Stomach smooth muscle (tissue), 2 donors: ENCODE results near the gene ICAM5.
A peak's percentile ranks its signal among the peaks of the same experiment; 100 is the strongest.

ENCODE experiments used
- H3K27ac ChIP-seq: one replicate; pipeline ENCODE4 v1.7.0; 2013; ENCODE audit warnings: mild to moderate bottlenecking, low read length, inconsistent platforms
- H3K27me3 ChIP-seq, 2 donors: one replicate each; pipeline ENCODE4 v1.7.0; 2013; ENCODE audit warnings: low read length in 2 of 2; ENCODE audit not compliant: insufficient read depth in 2 of 2, control insufficient read depth in 1 of 2
- H3K36me3 ChIP-seq, 2 donors: one replicate each; pipeline ENCODE4 v1.7.0; 2013; ENCODE audit warnings: low read length in 2 of 2; ENCODE audit not compliant: control insufficient read depth in 2 of 2, insufficient read depth in 2 of 2
- H3K4me1 ChIP-seq: one replicate; pipeline ENCODE4 v1.7.0; 2013; ENCODE audit warnings: low read length; ENCODE audit not compliant: control insufficient read depth, insufficient read depth
- H3K4me3 ChIP-seq, 2 donors: one replicate each; pipeline ENCODE4 v1.7.0; 2013; ENCODE audit warnings: low read length in 2 of 2
- H3K9ac ChIP-seq, 2 donors: one replicate each; pipeline ENCODE4 v1.7.0; 2013; ENCODE audit warnings: low read length in 2 of 2, mild to moderate bottlenecking in 1 of 2
- H3K9me3 ChIP-seq, 2 donors: one replicate each; pipeline ENCODE4 v1.7.0; 2013; ENCODE audit warnings: low read length in 2 of 2; ENCODE audit not compliant: control insufficient read depth in 2 of 2
- donor health status: healthy.
- donor health status: Pancreatic carcinoma.

Gene ICAM5

DNA sequence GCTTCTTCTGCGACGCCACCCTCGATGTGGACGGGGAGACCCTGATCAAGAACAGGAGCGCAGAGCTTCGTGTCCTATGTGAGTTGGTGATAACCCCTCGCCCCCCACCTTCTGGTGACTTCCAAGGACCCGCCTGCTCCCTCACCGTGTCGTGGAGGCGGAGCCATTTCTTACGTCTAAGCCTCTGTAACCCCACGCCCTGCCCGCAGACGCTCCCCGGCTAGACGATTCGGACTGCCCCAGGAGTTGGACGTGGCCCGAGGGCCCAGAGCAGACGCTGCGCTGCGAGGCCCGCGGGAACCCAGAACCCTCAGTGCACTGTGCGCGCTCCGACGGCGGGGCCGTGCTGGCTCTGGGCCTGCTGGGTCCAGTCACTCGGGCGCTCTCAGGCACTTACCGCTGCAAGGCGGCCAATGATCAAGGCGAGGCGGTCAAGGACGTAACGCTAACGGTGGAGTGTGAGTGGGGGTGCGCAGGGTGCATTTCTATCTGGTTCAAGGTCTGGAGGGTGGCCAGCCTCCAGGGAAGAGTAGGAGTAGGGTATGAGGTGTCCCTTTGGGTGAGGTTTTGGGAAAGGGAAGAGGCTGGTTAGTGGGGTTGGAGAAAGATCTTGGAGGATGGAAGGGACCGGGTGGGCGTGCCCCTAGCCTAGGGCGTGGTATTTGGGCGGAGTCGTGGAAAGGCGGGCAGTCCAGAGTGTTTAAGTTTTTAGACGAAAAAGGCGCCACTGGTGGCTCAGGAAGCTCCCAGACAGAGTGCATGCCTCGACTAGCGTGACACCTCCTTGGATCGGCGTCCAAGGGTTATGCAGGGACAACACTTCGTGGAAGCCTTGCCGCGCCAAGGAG lies 3.3 kb downstream of the ICAM5 start:
- Histone ChIP-seq H3K27me3 (peaks cover 71 to 87% of the 10 kb centered on the region in 2 donors), H3K4me3 (peak overlapping the region in 1 of 2 donors; percentile 67), H3K36me3 (no peaks in the 10 kb centered on the region), H3K9ac (no peak overlapping the region), H3K4me1 (peaks cover 49% of the 10 kb centered on the region), H3K9me3 (no peaks in the 10 kb centered on the region), H3K27ac (no peak overlapping the region)

DNA sequence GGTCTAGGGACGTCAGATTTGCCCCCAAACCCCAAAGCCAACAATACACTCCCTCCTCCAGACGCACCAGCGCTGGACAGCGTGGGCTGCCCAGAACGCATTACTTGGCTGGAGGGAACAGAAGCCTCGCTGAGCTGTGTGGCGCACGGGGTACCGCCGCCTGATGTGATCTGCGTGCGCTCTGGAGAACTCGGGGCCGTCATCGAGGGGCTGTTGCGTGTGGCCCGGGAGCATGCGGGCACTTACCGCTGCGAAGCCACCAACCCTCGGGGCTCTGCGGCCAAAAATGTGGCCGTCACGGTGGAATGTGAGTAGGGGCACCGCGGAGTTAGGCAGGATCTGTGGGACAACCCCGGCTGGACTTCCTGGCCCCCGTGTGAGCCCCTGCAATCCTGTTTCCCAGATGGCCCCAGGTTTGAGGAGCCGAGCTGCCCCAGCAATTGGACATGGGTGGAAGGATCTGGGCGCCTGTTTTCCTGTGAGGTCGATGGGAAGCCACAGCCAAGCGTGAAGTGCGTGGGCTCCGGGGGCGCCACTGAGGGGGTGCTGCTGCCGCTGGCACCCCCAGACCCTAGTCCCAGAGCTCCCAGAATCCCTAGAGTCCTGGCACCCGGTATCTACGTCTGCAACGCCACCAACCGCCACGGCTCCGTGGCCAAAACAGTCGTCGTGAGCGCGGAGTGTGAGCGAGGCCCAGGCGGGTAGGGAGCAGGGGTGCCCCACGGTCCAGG lies 4.0 kb downstream of the ICAM5 start:
- H3K4me3 ChIP-seq, result no peak overlapping the region
- no peaks in the 10 kb centered on the region for H3K36me3 ChIP-seq
- H3K27ac ChIP-seq, result no peak overlapping the region
- H3K9me3 ChIP-seq, result no peaks in the 10 kb centered on the region
- no peak overlapping the region for H3K9ac ChIP-seq
- peaks cover 66 to 80% of the 10 kb centered on the region in 2 donors for H3K27me3 ChIP-seq
- peaks cover 47% of the 10 kb centered on the region for H3K4me1 ChIP-seq

- no peak overlapping the region for H3K27ac ChIP-seq
- no peak overlapping the region for H3K9ac ChIP-seq
- no peak overlapping the region for H3K4me3 ChIP-seq
- peaks cover 60 to 75% of the 10 kb centered on the region in 2 donors for H3K27me3 ChIP-seq
- H3K4me1 ChIP-seq, result peaks cover 42% of the 10 kb centered on the region
- no peaks in the 10 kb centered on the region for H3K36me3 ChIP-seq
- no peaks in the 10 kb centered on the region for H3K9me3 ChIP-seq
Measured at GRCh38 chr19:10294368-10294697, 4.6 kb downstream of the ICAM5 start.

DNA sequence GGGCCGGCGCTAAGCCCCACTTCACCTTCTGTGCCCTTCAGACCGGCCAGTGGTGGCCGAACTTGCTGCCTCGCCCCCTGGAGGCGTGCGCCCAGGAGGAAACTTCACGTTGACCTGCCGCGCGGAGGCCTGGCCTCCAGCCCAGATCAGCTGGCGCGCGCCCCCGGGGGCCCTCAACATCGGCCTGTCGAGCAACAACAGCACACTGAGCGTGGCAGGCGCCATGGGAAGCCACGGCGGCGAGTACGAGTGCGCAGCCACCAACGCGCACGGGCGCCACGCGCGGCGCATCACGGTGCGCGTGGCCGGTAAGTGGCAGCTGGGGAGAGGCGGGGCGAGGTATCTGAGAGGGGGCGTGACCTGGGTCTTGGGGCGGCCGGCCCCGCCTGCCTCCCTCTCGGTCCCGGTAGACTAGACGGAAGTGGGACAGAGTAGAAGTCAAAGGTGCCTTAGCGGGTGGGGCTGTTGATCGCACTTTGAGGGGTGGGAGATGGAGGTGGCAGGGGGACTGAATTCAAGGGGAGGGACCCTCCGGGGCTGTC lies 5.6 kb downstream of the ICAM5 start:
- peaks cover 59 to 70% of the 10 kb centered on the region in 2 donors for H3K27me3 ChIP-seq
- no peak overlapping the region for H3K27ac ChIP-seq
- no peak overlapping the region for H3K9ac ChIP-seq
- peaks cover 32% of the 10 kb centered on the region for H3K4me1 ChIP-seq
- peak overlapping the region in 1 of 2 donors; percentile 35 for H3K4me3 ChIP-seq
- no peaks in the 10 kb centered on the region for H3K36me3 ChIP-seq
- H3K9me3 ChIP-seq, result no peaks in the 10 kb centered on the region

DNA sequence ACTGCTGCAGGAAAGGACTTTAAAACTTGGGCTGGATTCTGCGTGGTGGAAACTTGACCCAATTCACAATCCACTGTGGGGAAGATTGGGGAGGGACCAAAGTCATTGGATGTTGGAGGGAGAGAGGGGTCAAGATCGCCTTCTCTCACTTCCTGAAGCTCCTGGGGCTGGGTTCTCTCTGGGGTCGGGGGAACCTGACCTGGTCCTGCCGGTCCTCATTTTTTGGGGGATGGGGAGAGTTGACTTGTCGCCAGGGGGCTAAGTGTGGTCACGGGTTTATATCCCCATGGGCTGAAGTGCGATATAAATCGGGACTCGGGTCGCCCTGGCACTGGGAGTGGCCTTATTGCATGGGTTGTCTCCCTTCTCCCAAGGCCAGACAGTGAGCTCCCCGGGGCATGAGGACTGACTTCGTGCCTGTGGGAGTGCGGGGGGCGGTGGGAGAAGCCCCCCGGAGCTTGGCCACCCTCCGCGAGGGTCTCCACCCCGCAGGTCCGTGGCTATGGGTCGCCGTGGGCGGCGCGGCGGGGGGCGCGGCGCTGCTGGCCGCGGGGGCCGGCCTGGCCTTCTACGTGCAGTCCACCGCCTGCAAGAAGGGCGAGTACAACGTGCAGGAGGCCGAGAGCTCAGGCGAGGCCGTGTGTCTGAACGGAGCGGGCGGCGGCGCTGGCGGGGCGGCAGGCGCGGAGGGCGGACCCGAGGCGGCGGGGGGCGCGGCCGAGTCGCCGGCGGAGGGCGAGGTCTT lies 6.3 kb downstream of the ICAM5 start:
- Histone ChIP-seq H3K36me3 (no peaks in the 10 kb centered on the region), H3K4me1 (peaks cover 25% of the 10 kb centered on the region), H3K27ac (no peak overlapping the region), H3K9ac (no peak overlapping the region), H3K27me3 (peaks cover 53 to 64% of the 10 kb centered on the region in 2 donors), H3K9me3 (no peaks in the 10 kb centered on the region), H3K4me3 (peak overlapping the region in 1 of 2 donors; percentile 35)

DNA sequence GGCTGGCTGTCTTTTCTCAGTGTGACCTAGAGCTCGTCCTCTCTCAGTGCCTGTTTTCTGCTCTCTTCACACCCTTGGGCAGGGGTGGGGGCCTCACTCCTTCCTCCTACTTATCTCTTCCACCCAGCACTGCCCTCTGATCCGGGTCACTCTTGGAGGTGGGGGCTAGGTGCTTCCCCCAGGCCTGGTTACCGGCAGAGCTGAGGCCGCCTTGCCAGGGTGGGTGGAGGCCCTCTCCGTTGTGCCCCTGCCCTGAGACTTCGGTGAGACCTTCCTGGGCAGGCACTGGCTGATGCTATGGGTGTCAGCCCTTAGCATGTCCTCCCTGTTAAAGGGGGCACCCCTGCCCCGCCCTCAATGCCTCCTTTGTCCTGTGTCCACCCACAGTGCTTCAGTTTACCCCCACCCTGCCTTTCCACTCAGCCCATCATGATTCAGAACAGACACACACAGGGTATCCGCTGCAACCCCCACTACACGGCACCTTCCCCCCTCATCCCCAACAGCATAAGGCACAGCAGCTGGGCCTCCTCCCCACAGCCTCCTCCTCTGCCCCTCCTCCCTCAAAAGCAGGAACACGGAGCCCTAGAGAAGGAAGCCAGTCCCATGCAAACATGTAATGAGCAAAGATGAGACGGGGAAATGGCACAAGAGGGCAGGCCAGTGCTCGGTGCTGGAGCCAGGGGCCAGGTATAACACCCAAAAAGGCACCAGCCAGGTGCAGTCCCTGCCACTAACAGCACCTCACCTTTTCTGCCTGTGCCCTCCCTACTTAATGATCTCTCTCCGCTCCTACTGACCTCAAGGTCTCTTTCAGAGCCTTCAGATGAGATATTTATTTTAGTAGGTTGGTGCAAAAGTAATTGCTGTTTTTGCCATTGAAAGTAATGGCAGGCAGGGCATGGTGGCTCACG lies 10.1 kb downstream of the ICAM5 start:
- Histone ChIP-seq H3K27me3 (peaks cover 17 to 29% of the 10 kb centered on the region in 2 donors), H3K36me3 (no peaks in the 10 kb centered on the region)

DNA sequence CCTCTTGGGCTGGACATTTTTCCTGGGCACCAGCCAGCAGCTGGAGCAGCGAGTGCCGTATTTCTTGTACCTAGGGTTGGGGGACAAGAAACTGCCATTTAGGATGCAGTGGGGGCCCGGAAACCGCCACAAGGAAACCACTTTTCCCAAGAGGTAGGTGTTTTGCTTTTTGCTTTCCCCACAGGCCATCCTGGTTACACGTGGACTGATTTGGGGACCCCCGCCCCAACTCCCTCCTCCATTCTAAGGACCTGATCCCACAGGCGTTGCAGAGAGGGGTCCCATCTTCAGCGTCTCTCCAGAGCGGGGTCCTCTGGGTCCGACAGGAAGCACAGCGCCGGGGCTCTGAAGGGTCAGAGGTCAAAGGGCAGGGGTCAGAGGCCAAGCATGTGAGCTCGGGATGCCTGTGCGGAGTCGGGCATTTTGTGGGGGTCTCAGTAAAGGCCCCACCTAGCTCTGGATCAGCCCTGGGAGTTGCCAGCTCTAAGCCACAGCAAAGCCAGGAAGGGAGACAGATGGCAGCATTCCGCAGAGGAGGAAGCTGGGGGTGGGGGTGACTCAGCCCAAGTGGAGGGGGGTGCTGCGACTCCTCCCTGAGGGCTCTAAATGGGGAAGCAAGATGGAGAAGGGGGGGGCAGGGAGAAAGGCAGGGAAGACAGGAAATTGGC lies 15.5 kb downstream of the ICAM5 start:
- no peaks in the 10 kb centered on the region for H3K9me3 ChIP-seq
- H3K9ac ChIP-seq, result no peak overlapping the region
- peaks cover 3% of the 10 kb centered on the region in 2 donors for H3K36me3 ChIP-seq
- H3K4me3 ChIP-seq, result no peak overlapping the region
- H3K27ac ChIP-seq, result no peak overlapping the region
- H3K4me1 ChIP-seq, result peaks cover 2% of the 10 kb centered on the region
- H3K27me3 ChIP-seq, result peaks cover 0 to 3% of the 10 kb centered on the region in 2 donors

More for the DNA sequence above, 10.1 kb downstream of the ICAM5 start:
- Histone ChIP-seq H3K9me3 (no peaks in the 10 kb centered on the region), H3K4me3 (no peak overlapping the region), H3K27ac (no peak overlapping the region), H3K4me1 (peaks cover 4% of the 10 kb centered on the region), H3K9ac (no peak overlapping the region)

- Histone ChIP-seq H3K4me1 (peaks cover 2% of the 10 kb centered on the region), H3K9me3 (no peaks in the 10 kb centered on the region), H3K4me3 (no peak overlapping the region)
Measured at GRCh38 chr19:10306327-10306726, 16.6 kb downstream of the ICAM5 start.

DNA sequence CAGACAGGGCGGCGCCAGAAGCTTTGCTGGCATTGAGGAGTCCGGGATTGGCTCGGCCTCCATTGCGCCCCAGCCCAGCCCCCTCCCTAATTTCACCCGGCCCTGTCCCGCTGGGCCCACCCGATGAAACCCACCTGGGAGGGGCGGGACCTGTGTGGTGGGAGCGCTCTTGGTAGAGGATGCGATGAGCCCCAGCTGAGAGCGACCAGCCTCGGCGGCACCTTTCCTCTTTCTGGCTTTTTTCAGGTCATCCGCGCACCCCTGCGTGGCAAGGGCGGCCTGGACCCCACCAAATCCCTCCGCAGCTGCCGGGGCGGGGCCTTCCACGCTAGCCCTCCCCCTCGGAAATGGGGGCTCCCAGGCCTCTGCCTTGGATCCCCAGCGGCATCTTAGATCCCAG lies 19.7 kb downstream of the ICAM5 start, which contains the start of gene ZGLP1:
Gene ZGLP1, minus strand, starts transcription at position 393 of the 400 bp plus-strand sequence.
- H3K4me1 ChIP-seq, result peaks cover 2% of the 10 kb centered on the region
- no peaks in the 10 kb centered on the region for H3K9me3 ChIP-seq
- H3K36me3 ChIP-seq, result peaks cover 3 to 6% of the 10 kb centered on the region in 2 donors
- no peak within 1 kb of the TSS for H3K9ac ChIP-seq
- no peak within 1 kb of the TSS for H3K27ac ChIP-seq
- H3K27me3 ChIP-seq, result no peaks in the 10 kb centered on the region
- no peak within 1 kb of the TSS for H3K4me3 ChIP-seq

More at GRCh38 chr19:10306327-10306726, 16.6 kb downstream of the ICAM5 start:
- Histone ChIP-seq H3K9ac (no peak overlapping the region), H3K36me3 (peaks cover 3 to 4% of the 10 kb centered on the region in 2 donors), H3K27me3 (peaks cover 0 to 3% of the 10 kb centered on the region in 2 donors), H3K27ac (no peak overlapping the region)
